Spleen (tissue), 7 donors: ENCODE data around the gene F8.
"Not testable (repeated sequence)": the region's sequence is repeated elsewhere in the genome, so short reads cannot be mapped to it uniquely, and the experiment has no call there.

ENCODE experiments used
- POLR2A ChIP-seq, 3 donors: fragments of 450-650 bp; IDR thresholded peaks; one replicate each; pipeline ENCODE4 v1.5.1; 2017; ENCODE audit warnings: antibody characterized with exemption in 3 of 3, mild to moderate bottlenecking in 1 of 3
- TF ChIP-seq, protein P1 (sequence below), 11 experiments: fragments of 200-600 bp in 7 of 11; fragments of 450-650 bp in 4 of 11; sonication (generic) in 4 of 11; IDR thresholded peaks in 8 of 11; conservative IDR thresholded peaks in 3 of 11; 1 replicate in 7 of 11; 2 replicates in 4 of 11; pipeline versions ENCODE4 v1.4.0 to v1.8.0; 2016 to 2021; ENCODE audit warnings: antibody characterized with exemption in 11 of 11, inconsistent platforms in 4 of 11, mild to moderate bottlenecking in 1 of 11
- donor health status: DM: no; HTN: no; CAD: no; lungs with moderate emphysema.
- donor health status: DM: no; HTN: no; CAD: no.
- donor health status: DM: no; HTN: no; CAD: no.

DNA sequence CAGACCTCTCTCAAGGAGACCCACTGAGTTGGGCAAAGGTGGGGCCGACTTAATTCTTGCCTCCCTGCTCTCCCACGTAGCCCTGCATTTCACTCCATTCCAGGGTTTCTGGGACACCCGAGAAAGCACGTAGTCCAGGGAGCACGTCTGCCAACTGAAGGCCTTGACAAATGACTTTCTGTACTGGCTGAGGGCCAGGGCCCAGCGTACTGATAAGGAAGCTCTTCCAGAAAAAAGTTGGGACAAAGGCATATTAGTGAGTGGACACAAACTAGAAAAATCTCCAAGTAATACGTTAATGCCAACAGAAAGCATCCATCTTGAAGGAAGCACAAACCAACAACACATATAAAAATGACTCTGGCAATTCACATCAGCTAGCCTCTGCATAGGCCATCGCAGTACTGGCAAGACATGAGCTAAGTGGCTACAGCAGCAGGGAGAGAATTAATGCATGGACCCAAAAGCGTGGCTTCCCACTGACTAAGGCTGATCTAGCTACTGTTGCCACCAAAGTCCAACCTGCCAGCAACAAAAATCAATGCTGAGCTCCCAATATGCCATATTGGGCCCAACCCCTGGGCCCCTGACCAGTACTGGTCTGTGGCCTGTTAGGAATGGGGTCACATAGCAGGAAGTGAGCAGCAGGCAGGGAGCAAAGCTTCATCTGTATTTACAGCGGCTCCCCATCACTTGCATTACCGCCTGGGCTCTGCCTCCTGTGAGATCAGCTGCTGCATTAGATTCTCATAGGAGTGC lies 15.4 kb downstream of the F8 start:
- not testable (repeated sequence) for TF ChIP-seq POLR2A (IDR thresholded peaks at IDR 0.05)
- TF ChIP-seq, protein P1, sequence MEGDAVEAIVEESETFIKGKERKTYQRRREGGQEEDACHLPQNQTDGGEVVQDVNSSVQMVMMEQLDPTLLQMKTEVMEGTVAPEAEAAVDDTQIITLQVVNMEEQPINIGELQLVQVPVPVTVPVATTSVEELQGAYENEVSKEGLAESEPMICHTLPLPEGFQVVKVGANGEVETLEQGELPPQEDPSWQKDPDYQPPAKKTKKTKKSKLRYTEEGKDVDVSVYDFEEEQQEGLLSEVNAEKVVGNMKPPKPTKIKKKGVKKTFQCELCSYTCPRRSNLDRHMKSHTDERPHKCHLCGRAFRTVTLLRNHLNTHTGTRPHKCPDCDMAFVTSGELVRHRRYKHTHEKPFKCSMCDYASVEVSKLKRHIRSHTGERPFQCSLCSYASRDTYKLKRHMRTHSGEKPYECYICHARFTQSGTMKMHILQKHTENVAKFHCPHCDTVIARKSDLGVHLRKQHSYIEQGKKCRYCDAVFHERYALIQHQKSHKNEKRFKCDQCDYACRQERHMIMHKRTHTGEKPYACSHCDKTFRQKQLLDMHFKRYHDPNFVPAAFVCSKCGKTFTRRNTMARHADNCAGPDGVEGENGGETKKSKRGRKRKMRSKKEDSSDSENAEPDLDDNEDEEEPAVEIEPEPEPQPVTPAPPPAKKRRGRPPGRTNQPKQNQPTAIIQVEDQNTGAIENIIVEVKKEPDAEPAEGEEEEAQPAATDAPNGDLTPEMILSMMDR (IDR thresholded peaks at IDR 0.05 in 8 of 11, conservative IDR thresholded peaks at IDR 0.05 in 3 of 11) = not testable (repeated sequence)
